ENCODE results near the gene E2F2. TPM values are rescaled to one million over a fixed set of nuclear protein-coding genes. Genes with fewer than 3 reads are reported as not detected.

Gene E2F2
- total and polyA plus RNA-seq, 2 of the 13 experiments (the other 11 are each of a cell fraction or from before 2014, with no cell fraction given) = 0.65 to 6.6 TPM

GRCh38 chr1:23530747-23531561, at the start of gene E2F2 (continued):
- TF ChIP-seq SNAI1 (CRISPR knock-in tag; IDR thresholded peaks at IDR 0.05; ENCODE audit: borderline replicate concordance) (no peak), ZMYM3 (CRISPR knock-in tag; IDR thresholded peaks at IDR 0.05) (peak; percentile 93), PLSCR1 (CRISPR knock-in tag; IDR thresholded peaks at IDR 0.05; ENCODE audit: borderline replicate concordance) (no peak), ZXDC (CRISPR knock-in tag; IDR thresholded peaks at IDR 0.05) (0 out of 2 replicates have a peak, but pooled peaks have one; percentile 45), RCOR2 (CRISPR knock-in tag; IDR thresholded peaks at IDR 0.05) (peak; percentile 46; the same call in 1 of the 2 replicates), ZNF441 (CRISPR knock-in tag; IDR thresholded peaks at IDR 0.05; ENCODE audit: borderline replicate concordance) (0 out of 2 replicates have a peak, but pooled peaks have one; percentile 56), MLLT10 (CRISPR knock-in tag; IDR thresholded peaks at IDR 0.05) (no peak), ZNF784 (CRISPR knock-in tag; IDR thresholded peaks at IDR 0.05; ENCODE audit: borderline replicate concordance) (no peak), ZNF33A (CRISPR knock-in tag; IDR thresholded peaks at IDR 0.05; ENCODE audit: borderline replicate concordance) (no peak), ZNF253 (CRISPR knock-in tag; IDR thresholded peaks at IDR 0.05; ENCODE audit: borderline replicate concordance) (peak; percentile 56; the same call in 1 of the 2 replicates), KDM5A (IDR thresholded peaks at IDR 0.05; ENCODE audit: borderline replicate concordance, low read length) (peak; percentile 69), GTF2F1 (IDR thresholded peaks at IDR 0.05; ENCODE audit: low read length) (no peak), ZNF782 (CRISPR knock-in tag; IDR thresholded peaks at IDR 0.05; ENCODE audit: borderline replicate concordance) (0 out of 2 replicates have a peak, but pooled peaks have one; percentile 21), SPEN (CRISPR knock-in tag; IDR thresholded peaks at IDR 0.05; ENCODE audit: low read depth) (peak; percentile 82), RBM22 (optimal IDR thresholded peaks at IDR 0.05; ENCODE audit: low read length) (no peak), ZNF280D (CRISPR knock-in tag; IDR thresholded peaks at IDR 0.05) (no peak), ELF3 (CRISPR knock-in tag; IDR thresholded peaks at IDR 0.05) (peak; percentile 80), MAFF (IDR thresholded peaks at IDR 0.05; ENCODE audit: low read depth, low read length) (no peak), HNRNPK (IDR thresholded peaks at IDR 0.05; ENCODE audit: low read depth, low read length, poor library complexity, severe bottlenecking) (peak; percentile 61), ATF1 (CRISPR knock-in tag; IDR thresholded peaks at IDR 0.05) (no peak), CREB1 (IDR thresholded peaks at IDR 0.05) (no peak), CREB1 (CRISPR knock-in tag; IDR thresholded peaks at IDR 0.05) (peak; percentile 47; the same call in 1 of the 2 replicates)

Measured in HepG2 (cell line).